GM12878 (cell line): ENCODE data around the gene GZMA. TPM values are rescaled to one million over a fixed set of nuclear protein-coding genes. Genes with fewer than 3 reads are reported as not detected.

Source experiments
- ATAC-seq: fragments of 200-7000 bp; cut with Tn5 transposase; 3 replicates; pipeline ENCODE4 v1.9.1; 2020; ENCODE audit warnings: mild to moderate bottlenecking, moderate library complexity
- BruUV-seq: library from RNA; stranded (reverse); fragments of 400-500 nt; replicated peaks from 2 replicates; lab custom pipeline; 2021; lab: Mats Ljungman, UMichigan
- CTCF ChIA-PET: fragments of 300-600 bp; sonication (Branson Sonifier 250); formaldehyde crosslinking; extraction: SDS; loops from one replicate; lab custom pipeline; 2021; ENCODE audit warnings: inconsistent platforms; lab: Yijun Ruan, JAX
- POLR2A ChIA-PET: fragments of 350-600 bp; formaldehyde crosslinking; extraction: SDS; loops from one replicate; lab custom pipeline; 2021; ENCODE audit warnings: inconsistent platforms; lab: Charles Lee
- RAD21 ChIA-PET: fragments of 300-600 bp; sonication (Branson Sonifier 250); formaldehyde crosslinking; loops from one replicate; lab custom pipeline; 2023; ENCODE audit warnings: antibody characterized with exemption; ENCODE audit not compliant: unreplicated experiment; lab: Charles Lee
- SMC1A ChIA-PET: fragments of 300-600 bp; sonication (Branson Sonifier 250); formaldehyde crosslinking; loops from one replicate; lab custom pipeline; 2023; ENCODE audit not compliant: unreplicated experiment, uncharacterized antibody; lab: Charles Lee
- DNase-seq: peaks from one replicate; pipeline ENCODE4 v3.0.0-alpha.2; 2011; ENCODE audit warnings: low read depth, low spot score
- FAIRE-seq: peaks from 3 replicates; lab custom pipeline; 2011; peaks lifted over from hg19 to GRCh38; lab: Jason Lieb, UNC
- H2AFZ ChIP-seq: 2 replicates; pipeline ENCODE4 v1.6.0; 2011; ENCODE audit warnings: low read depth, low read length, control low read depth; ENCODE audit not compliant: control insufficient read depth
- H3K27ac ChIP-seq: 2 replicates; pipeline ENCODE4 v1.5.1; 2011; ENCODE audit warnings: control low read depth; ENCODE audit not compliant: control insufficient read depth, insufficient read depth
- H3K27me3 ChIP-seq, 2 experiments: replicated peaks in 1 of 2; 2 replicates each; pipeline versions ENCODE4 v1.6.0 to v1.6.1; 2011; ENCODE audit warnings: low read length in 1 of 2; ENCODE audit not compliant: control insufficient read depth in 2 of 2, insufficient read depth in 2 of 2
- H3K36me3 ChIP-seq, 2 experiments: 2 replicates each; pipeline ENCODE4 v1.5.1; 2011; ENCODE audit warnings: low read length in 1 of 2; ENCODE audit not compliant: control insufficient read depth in 2 of 2, insufficient read depth in 2 of 2
- H3K4me1 ChIP-seq: 2 replicates; pipeline ENCODE4 v1.6.1; 2011; ENCODE audit warnings: mild to moderate bottlenecking, low read length, moderate library complexity, mixed read lengths; ENCODE audit not compliant: control insufficient read depth, insufficient read depth
- H3K4me2 ChIP-seq: 2 replicates; pipeline ENCODE4 v1.6.0; 2011; ENCODE audit warnings: control low read depth; ENCODE audit not compliant: control insufficient read depth, insufficient read depth
- H3K4me3 ChIP-seq: fragments of 200-600 bp; sonication (generic); 2 replicates; pipeline ENCODE4 v1.5.1; 2016
- H3K79me2 ChIP-seq: 2 replicates; pipeline ENCODE4 v1.6.0; 2011; ENCODE audit warnings: low read length; ENCODE audit not compliant: control insufficient read depth, insufficient read depth
- H3K9ac ChIP-seq: 2 replicates; pipeline ENCODE4 v1.8.0; 2011; ENCODE audit warnings: low read length, control low read depth, mixed read lengths; ENCODE audit not compliant: control insufficient read depth, insufficient read depth
- H3K9me3 ChIP-seq: replicated peaks from 3 replicates; pipeline ENCODE4 v1.5.1; 2011; ENCODE audit warnings: mild to moderate bottlenecking, low read length; ENCODE audit not compliant: control insufficient read depth, insufficient read depth
- H4K20me1 ChIP-seq: 2 replicates; pipeline ENCODE4 v1.6.0; 2011; ENCODE audit not compliant: control insufficient read depth, insufficient read depth
- CBX3 ChIP-seq: fragments of 200-600 bp; sonication (generic); IDR thresholded peaks from 2 replicates; pipeline ENCODE4 v1.6.1; 2016; ENCODE audit warnings: low read depth, borderline replicate concordance
- CBX5 ChIP-seq: sonication (generic); IDR thresholded peaks from 2 replicates; pipeline ENCODE4 v1.6.1; 2016; ENCODE audit warnings: low read depth, moderate library complexity, mild to moderate bottlenecking, inconsistent platforms
- FOXK2 ChIP-seq: fragments of 450-650 bp; IDR thresholded peaks from 2 replicates; pipeline ENCODE4 v1.6.1; 2017; ENCODE audit warnings: mild to moderate bottlenecking, moderate library complexity
- NFYA ChIP-seq: IDR thresholded peaks from 2 replicates; pipeline ENCODE4 v1.6.1; 2011; ENCODE audit warnings: low read depth, mild to moderate bottlenecking, low read length, improper control_type of control experiment, borderline replicate concordance
- NR2C2 ChIP-seq: IDR thresholded peaks from 2 replicates; pipeline ENCODE4 v1.6.1; 2011; ENCODE audit warnings: borderline replicate concordance, low read depth; ENCODE audit not compliant: control insufficient read depth, insufficient read length
- WGBS: methylation state at CpG from one replicate; pipeline ENCODE4 v1.1.6; 2016; ENCODE audit warnings: low lambda C conversion rate; ENCODE audit not compliant: insufficient replicate concordance, insufficient coverage; ENCODE audit errors: missing lambda C conversion rate; 5-methylcytosine and 5-hydroxymethylcytosine counted together
- in situ Hi-C: fragments of 300-500 bp; cut with MboI; formaldehyde crosslinking; loops from 9 replicates; pipeline ENCODE4 v1.14.3; 2018; ENCODE audit warnings: mixed read lengths
- intact Hi-C: fragments of 100-400 bp; cut with micrococcal nuclease; formaldehyde crosslinking; loops from one replicate; pipeline ENCODE4 v1.14.2; 2022; ENCODE audit not compliant: unreplicated experiment
- polyA plus RNA-seq, 11 experiments: library from polyadenylated mRNA; depleted of rRNA in 4 of 11; unstranded in 6 of 11; stranded (reverse) in 5 of 11; fragments of >200 nt; fragmentation: Nextera tagmentation in 4 of 11; fragmentation: Illumina TruSeq in 1 of 11; extraction: Ambion mirVana in 4 of 11; extraction: Trizol in 1 of 11; gene quantifications; 1 replicate in 1 of 11; 2 replicates in 10 of 11; pipeline versions ENCODE4 v1.2.1 to v1.2.3, GENCODE V29; 2011 to 2016; ENCODE audit warnings: inconsistent platforms in 2 of 11, missing spikeins in 2 of 11, low read depth in 1 of 11
- total RNA-seq, 4 experiments: library from RNA; depleted of rRNA in 3 of 4; stranded (reverse); fragments of >200 nt in 3 of 4; fragmentation: Illumina TruSeq in 1 of 4; extraction: Trizol in 1 of 4; gene quantifications; 2 replicates each; pipeline versions ENCODE4 v1.2.1 to v1.2.3, GENCODE V29; 2013 to 2021
- TF ChIP-seq, protein P1 (sequence below): fragments of 450-650 bp; IDR thresholded peaks from 2 replicates; pipeline ENCODE4 v1.6.1; 2017; ENCODE audit warnings: mild to moderate bottlenecking
- TF ChIP-seq, protein P2 (sequence below): fragments of 450-650 bp; formaldehyde crosslinking; IDR thresholded peaks from 2 replicates; pipeline ENCODE4 v1.4.0; 2022; ENCODE audit warnings: mild to moderate bottlenecking, moderate library complexity

GZMA gene
- total and polyA plus RNA-seq, 10 of the 15 experiments (the other 5 are each of a cell fraction or from before 2014, with no cell fraction given) = 0.18 TPM; not detected in 9

DNA sequence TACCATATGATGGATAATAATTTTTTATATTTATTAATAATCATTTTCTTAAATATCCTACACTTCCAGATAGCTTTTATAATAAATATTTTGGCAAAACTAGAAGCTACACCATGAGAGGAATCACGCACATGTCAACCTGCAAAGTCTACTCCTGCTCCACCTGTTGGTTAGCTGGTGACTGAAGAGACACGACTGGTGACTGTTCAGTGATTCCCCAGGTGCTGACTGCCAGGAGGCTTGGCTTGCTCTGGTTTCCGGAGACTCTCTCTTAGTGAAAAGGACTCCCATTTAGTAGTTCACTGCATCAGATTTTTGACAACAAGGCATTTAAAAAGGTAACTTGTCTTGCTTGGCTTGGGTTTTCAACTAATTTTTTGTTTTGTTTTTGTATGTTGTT lies 20.9 kb downstream of the GZMA start (continued):
- TF ChIP-seq CBX5 (no peak), NR2C2 (no peak)

DNA sequence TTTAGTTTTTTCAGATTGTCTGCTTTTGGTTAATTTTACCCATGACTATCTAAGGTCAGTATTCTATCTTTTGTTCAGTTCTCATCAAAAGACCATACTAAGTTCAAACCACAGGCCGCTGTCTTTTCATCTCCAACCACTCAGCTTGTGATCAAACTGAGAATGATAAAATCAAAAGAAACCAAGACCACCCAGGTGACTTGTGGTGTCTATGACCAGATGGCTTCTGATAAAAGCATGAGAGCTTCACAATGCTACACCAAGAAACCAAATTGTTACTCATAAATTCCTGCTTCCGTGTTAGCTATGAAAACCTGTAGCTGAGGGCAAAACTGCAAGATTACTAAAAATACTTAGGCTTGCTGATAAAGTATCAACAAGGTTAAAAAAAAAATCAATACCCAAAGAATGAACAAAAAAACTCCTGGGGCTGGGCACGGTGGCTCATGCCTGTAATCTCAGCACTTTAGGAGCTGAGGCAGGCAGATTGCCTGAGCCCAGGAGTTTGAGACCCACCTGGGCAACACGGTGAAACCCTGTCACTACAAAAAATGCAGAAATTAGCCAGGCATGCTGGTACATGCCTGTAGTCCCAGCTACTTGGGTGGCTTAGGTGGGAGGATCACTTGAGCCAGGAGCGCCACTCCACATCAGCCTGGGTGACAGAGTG lies 31.7 kb downstream of the GZMA start:
- no peaks in the 10 kb centered on the region for H3K36me3 ChIP-seq
- no peak overlapping the region for H3K27ac ChIP-seq
- in situ Hi-C loops = no loop called here
- ChIA-PET RAD21 (no interaction called here), SMC1A (interaction anchor here (0.9 kb wide), 1 partner anchor 190 kb away, joined by 4 read pairs; no protein-coding TSS in a partner anchor), CTCF (interaction anchor here (1.2 to 1.5 kb wide), 2 partner anchors 190 to 229 kb away, joined by 4 read pairs; no protein-coding TSS in a partner anchor), POLR2A (no interaction called here)
- intact Hi-C loops = no loop called here
- WGBS = 17% methylated on average over 5 of the region's 5 CpGs
- BruUV-seq = no TSS peak
- DNase-seq = no peak
- no peaks in the 10 kb centered on the region; the same call in 2 of the 3 replicates for H3K9me3 ChIP-seq
- no peaks in the 10 kb centered on the region; a peak in 1 of 4 replicates for H3K27me3 ChIP-seq
- no peak overlapping the region for H2AFZ ChIP-seq
- ATAC-seq = no peak
- no peaks in the 10 kb centered on the region for H3K4me1 ChIP-seq
- H3K4me2 ChIP-seq = no peak overlapping the region
- no peak for FAIRE-seq
- H3K4me3 ChIP-seq = no peak overlapping the region
- H4K20me1 ChIP-seq = no peaks in the 10 kb centered on the region
- H3K79me2 ChIP-seq = no peaks in the 10 kb centered on the region
- TF ChIP-seq FOXK2 (no peak), NFYA (no peak)
- no peak overlapping the region for H3K9ac ChIP-seq

DNA sequence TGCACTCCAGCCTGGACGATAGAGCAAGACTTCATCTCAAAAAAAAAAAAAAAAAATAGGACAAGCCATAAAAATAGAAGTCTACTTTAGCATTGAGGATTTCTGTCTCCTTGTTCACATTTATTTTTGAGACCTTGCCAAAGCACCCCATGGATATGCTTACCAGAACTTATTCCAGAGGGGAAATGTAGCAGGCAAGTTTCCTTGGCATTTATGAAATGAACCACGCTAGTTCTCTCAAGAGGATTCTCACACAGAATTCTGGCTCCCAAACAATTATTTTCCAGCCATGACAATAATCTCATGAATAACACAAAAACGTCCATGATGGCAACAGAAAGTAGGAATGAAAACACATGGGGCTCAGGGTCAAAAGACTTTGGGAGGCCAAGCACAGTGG lies 34.1 kb downstream of the GZMA start:
- in situ Hi-C loops = no loop called here
- CTCF ChIA-PET = interaction anchor here (0.7 to 2.2 kb wide), 2 partner anchors 10 to 1068 kb away, joined by 3 to 7 read pairs; no protein-coding TSS in a partner anchor
- intact Hi-C loops = no loop called here
- TF ChIP-seq, protein P1, sequence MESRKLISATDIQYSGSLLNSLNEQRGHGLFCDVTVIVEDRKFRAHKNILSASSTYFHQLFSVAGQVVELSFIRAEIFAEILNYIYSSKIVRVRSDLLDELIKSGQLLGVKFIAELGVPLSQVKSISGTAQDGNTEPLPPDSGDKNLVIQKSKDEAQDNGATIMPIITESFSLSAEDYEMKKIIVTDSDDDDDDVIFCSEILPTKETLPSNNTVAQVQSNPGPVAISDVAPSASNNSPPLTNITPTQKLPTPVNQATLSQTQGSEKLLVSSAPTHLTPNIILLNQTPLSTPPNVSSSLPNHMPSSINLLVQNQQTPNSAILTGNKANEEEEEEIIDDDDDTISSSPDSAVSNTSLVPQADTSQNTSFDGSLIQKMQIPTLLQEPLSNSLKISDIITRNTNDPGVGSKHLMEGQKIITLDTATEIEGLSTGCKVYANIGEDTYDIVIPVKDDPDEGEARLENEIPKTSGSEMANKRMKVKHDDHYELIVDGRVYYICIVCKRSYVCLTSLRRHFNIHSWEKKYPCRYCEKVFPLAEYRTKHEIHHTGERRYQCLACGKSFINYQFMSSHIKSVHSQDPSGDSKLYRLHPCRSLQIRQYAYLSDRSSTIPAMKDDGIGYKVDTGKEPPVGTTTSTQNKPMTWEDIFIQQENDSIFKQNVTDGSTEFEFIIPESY = no peak
- no peak for TF ChIP-seq CBX3
- TF ChIP-seq, protein P2, sequence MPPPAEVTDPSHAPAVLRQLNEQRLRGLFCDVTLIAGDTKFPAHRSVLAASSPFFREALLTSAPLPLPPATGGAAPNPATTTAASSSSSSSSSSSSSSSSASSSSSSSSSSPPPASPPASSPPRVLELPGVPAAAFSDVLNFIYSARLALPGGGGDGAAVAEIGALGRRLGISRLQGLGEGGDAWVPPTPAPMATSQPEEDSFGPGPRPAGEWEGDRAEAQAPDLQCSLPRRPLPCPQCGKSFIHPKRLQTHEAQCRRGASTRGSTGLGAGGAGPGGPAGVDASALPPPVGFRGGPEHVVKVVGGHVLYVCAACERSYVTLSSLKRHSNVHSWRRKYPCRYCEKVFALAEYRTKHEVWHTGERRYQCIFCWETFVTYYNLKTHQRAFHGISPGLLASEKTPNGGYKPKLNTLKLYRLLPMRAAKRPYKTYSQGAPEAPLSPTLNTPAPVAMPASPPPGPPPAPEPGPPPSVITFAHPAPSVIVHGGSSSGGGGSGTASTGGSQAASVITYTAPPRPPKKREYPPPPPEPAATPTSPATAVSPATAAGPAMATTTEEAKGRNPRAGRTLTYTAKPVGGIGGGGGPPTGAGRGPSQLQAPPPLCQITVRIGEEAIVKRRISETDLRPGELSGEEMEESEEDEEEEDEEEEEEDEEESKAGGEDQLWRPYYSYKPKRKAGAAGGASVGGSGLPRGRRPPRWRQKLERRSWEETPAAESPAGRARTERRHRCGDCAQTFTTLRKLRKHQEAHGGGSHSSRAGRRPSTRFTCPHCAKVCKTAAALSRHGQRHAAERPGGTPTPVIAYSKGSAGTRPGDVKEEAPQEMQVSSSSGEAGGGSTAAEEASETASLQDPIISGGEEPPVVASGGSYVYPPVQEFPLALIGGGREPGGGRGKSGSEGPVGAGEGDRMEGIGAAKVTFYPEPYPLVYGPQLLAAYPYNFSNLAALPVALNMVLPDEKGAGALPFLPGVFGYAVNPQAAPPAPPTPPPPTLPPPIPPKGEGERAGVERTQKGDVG = no peak

More for the DNA sequence above, 34.1 kb downstream of the GZMA start:
- ATAC-seq (no peak), FAIRE-seq (no peak), DNase-seq (no peak)
- Histone ChIP-seq H3K27ac (no peak overlapping the region), H3K4me1 (no peaks in the 10 kb centered on the region), H3K27me3 (no peaks in the 10 kb centered on the region; a peak in 1 of 4 replicates), H2AFZ (no peak overlapping the region), H3K4me3 (no peak overlapping the region), H4K20me1 (no peaks in the 10 kb centered on the region), H3K4me2 (no peak overlapping the region), H3K9ac (no peak overlapping the region), H3K36me3 (no peaks in the 10 kb centered on the region), H3K9me3 (no peaks in the 10 kb centered on the region), H3K79me2 (no peaks in the 10 kb centered on the region)
- no TSS peak for BruUV-seq
- ChIA-PET SMC1A (interaction anchor here (0.7 kb wide), 1 partner anchor 93 kb away, joined by 3 read pairs; no protein-coding TSS in a partner anchor), RAD21 (no interaction called here), POLR2A (no interaction called here)
- WGBS = 33% methylated on average over 3 of the region's 3 CpGs
